MM.1S (cell line): ENCODE measurements around the gene F7.

ENCODE experiments used
- DNase-seq: peaks from one replicate; pipeline ENCODE4 v3.0.0-alpha.2; 2015
- H2AFZ ChIP-seq: fragments of 300-600 bp; sonication (generic); 2 replicates; pipeline ENCODE4 v1.6.0; 2016; ENCODE audit warnings: antibody characterized with exemption, low read length
- H3F3A ChIP-seq: fragments of 300-600 bp; sonication (generic); 2 replicates; pipeline ENCODE4 v1.6.1; 2016; ENCODE audit warnings: mild to moderate bottlenecking, antibody characterized with exemption, low read length, moderate library complexity, mixed read lengths; ENCODE audit not compliant: insufficient read depth
- H3K27ac ChIP-seq: fragments of 300-600 bp; sonication (generic); 2 replicates; pipeline ENCODE4 v1.5.1; 2016; ENCODE audit warnings: mild to moderate bottlenecking, low read length
- H3K27me3 ChIP-seq: fragments of 300-600 bp; sonication (generic); replicated peaks from 2 replicates; pipeline ENCODE4 v1.6.0; 2016; ENCODE audit warnings: low read length; ENCODE audit not compliant: insufficient read depth
- H3K36me3 ChIP-seq: fragments of 300-600 bp; sonication (generic); replicated peaks from 2 replicates; pipeline ENCODE4 v1.6.1; 2016; ENCODE audit warnings: mild to moderate bottlenecking, low read length, mixed read lengths; ENCODE audit not compliant: insufficient read depth
- H3K4me1 ChIP-seq: fragments of 300-600 bp; sonication (generic); 2 replicates; pipeline ENCODE4 v1.6.1; 2016; ENCODE audit warnings: low read length, mixed read lengths
- H3K4me2 ChIP-seq: fragments of 300-600 bp; sonication (generic); 2 replicates; pipeline ENCODE4 v1.6.0; 2016; ENCODE audit warnings: low read depth, low read length
- H3K4me3 ChIP-seq: fragments of 300-600 bp; sonication (generic); 2 replicates; pipeline ENCODE4 v1.5.1; 2016; ENCODE audit warnings: low read length, mixed read lengths
- H3K79me2 ChIP-seq: fragments of 300-600 bp; sonication (generic); 2 replicates; pipeline ENCODE4 v1.6.1; 2016; ENCODE audit warnings: mixed run types, low read length, mixed read lengths
- H3K9ac ChIP-seq: fragments of 300-600 bp; sonication (generic); 2 replicates; pipeline ENCODE4 v1.6.1; 2016; ENCODE audit warnings: low read length, mixed read lengths
- H3K9me2 ChIP-seq: fragments of 300-600 bp; sonication (generic); replicated peaks from 2 replicates; pipeline ENCODE4 v1.6.1; 2016; ENCODE audit warnings: mild to moderate bottlenecking, low read length, mixed read lengths; ENCODE audit not compliant: insufficient read depth
- H3K9me3 ChIP-seq: fragments of 300-600 bp; sonication (generic); replicated peaks from 2 replicates; pipeline ENCODE4 v1.6.1; 2016; ENCODE audit warnings: mild to moderate bottlenecking, low read length, mixed read lengths; ENCODE audit not compliant: insufficient read depth
- H4K20me1 ChIP-seq: fragments of 300-600 bp; sonication (generic); 2 replicates; pipeline ENCODE4 v1.6.1; 2016; ENCODE audit warnings: mild to moderate bottlenecking, low read length, moderate library complexity, mixed read lengths; ENCODE audit not compliant: insufficient read depth
- EZH2 ChIP-seq: fragments of 300-600 bp; sonication (generic); optimal IDR thresholded peaks from 2 replicates; pipeline ENCODE3; 2017; ENCODE audit warnings: low read depth, mild to moderate bottlenecking, antibody characterized with exemption, low read length, mixed read lengths
- EZH2phosphoT487 ChIP-seq: fragments of 300-600 bp; sonication (generic); IDR thresholded peaks from 2 replicates; pipeline ENCODE4 v1.6.1; 2018; ENCODE audit warnings: antibody characterized with exemption, low read length
- TF ChIP-seq, protein P1 (sequence below): fragments of 300-600 bp; sonication (generic); IDR thresholded peaks from 2 replicates; pipeline ENCODE4 v1.5.1; 2016; ENCODE audit warnings: antibody characterized with exemption, low read length, mixed read lengths

Gene F7

DNA sequence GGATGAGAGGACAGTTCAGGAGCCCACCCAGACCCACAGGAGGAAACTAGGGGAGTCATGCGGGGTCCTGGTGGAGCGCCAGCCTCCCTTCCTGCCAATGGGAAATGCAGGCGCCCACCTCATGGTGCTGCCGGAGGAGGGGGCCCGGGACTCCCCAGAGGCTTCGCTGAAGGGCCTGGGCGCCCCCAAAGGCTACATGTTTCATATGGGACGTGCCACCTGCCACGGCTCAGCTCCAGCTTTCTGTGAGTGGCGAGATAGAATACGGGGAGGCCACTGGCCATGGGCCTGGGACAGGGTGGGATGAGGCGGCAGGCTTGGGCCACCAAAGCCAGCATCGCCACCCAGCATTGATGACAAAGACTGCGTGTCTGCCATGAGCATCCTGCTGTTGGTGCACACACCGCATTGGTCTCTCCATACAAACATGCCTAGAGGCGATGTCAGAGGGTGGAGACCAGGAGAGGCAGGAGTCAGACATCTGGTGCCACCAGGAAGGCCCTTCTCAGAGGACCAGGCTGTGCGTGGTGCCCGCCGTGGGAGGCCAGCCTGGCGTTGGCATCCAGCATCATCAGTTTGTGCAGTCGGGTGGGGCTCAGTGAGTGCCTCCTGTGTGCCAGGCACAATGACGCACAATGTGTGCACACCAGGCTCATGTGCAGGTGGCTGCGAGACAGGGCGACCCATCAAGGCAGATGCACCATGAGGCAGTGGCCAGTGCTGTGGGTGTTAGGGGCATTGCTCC is 15.8 kb downstream of the F7 start:
- H3K79me2 ChIP-seq: no peaks in the 10 kb centered on the region
- H2AFZ ChIP-seq: no peak overlapping the region
- H3F3A ChIP-seq: no peaks in the 10 kb centered on the region
- H3K27ac ChIP-seq: no peak overlapping the region
- H3K36me3 ChIP-seq: no peaks in the 10 kb centered on the region
- no peak overlapping the region for H3K4me3 ChIP-seq
- H3K9me3 ChIP-seq: no peaks in the 10 kb centered on the region
- no peaks in the 10 kb centered on the region for H3K4me1 ChIP-seq
- no peak for DNase-seq
- no peak overlapping the region for H3K4me2 ChIP-seq
- TF ChIP-seq, protein P1, sequence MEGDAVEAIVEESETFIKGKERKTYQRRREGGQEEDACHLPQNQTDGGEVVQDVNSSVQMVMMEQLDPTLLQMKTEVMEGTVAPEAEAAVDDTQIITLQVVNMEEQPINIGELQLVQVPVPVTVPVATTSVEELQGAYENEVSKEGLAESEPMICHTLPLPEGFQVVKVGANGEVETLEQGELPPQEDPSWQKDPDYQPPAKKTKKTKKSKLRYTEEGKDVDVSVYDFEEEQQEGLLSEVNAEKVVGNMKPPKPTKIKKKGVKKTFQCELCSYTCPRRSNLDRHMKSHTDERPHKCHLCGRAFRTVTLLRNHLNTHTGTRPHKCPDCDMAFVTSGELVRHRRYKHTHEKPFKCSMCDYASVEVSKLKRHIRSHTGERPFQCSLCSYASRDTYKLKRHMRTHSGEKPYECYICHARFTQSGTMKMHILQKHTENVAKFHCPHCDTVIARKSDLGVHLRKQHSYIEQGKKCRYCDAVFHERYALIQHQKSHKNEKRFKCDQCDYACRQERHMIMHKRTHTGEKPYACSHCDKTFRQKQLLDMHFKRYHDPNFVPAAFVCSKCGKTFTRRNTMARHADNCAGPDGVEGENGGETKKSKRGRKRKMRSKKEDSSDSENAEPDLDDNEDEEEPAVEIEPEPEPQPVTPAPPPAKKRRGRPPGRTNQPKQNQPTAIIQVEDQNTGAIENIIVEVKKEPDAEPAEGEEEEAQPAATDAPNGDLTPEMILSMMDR: no peak
- no peak overlapping the region for H3K9ac ChIP-seq
- H3K27me3 ChIP-seq: peaks cover 100% of the 10 kb centered on the region
- H3K9me2 ChIP-seq: no peaks in the 10 kb centered on the region
- no peaks in the 10 kb centered on the region for H4K20me1 ChIP-seq

DNA sequence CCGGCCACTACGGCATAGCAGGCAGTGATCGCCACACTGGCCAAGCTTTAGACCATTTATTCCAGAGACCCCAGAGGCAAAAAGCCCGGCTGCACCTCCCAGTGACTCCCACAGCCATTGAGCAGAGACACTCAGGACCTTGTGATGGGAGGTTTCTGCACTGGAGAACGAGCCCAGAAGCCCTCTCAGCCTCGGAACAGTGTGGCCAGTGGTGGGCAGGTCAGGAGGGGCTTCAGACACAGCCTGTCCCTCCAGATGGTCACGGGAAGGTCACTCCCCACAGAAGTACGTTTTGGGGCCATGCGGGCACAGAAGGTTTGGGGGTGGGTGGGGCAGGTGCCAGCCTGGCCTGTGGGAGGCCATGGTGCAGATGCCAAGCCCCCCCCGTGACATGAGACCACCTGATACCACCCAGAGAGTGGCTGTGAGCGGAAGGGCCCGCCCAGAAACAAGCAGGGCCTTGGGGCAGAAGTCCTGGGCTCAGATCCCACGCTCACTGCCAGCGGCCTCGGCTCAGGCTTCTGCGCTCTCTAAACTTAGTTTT is 16.4 kb downstream of the F7 start:
- DNase-seq: no peak
- Histone ChIP-seq H3K4me3 (no peak overlapping the region), H3K9me3 (no peaks in the 10 kb centered on the region), H3K4me2 (no peak overlapping the region), H3F3A (no peaks in the 10 kb centered on the region), H3K4me1 (no peaks in the 10 kb centered on the region), H3K9ac (no peak overlapping the region), H3K36me3 (no peaks in the 10 kb centered on the region), H3K27ac (no peak overlapping the region), H3K79me2 (no peaks in the 10 kb centered on the region), H2AFZ (no peak overlapping the region), H3K27me3 (peaks cover 100% of the 10 kb centered on the region), H4K20me1 (no peaks in the 10 kb centered on the region), H3K9me2 (no peaks in the 10 kb centered on the region)
- TF ChIP-seq EZH2: no peak
- TF ChIP-seq, protein P1: no peak
- TF ChIP-seq EZH2phosphoT487: no peak

DNA sequence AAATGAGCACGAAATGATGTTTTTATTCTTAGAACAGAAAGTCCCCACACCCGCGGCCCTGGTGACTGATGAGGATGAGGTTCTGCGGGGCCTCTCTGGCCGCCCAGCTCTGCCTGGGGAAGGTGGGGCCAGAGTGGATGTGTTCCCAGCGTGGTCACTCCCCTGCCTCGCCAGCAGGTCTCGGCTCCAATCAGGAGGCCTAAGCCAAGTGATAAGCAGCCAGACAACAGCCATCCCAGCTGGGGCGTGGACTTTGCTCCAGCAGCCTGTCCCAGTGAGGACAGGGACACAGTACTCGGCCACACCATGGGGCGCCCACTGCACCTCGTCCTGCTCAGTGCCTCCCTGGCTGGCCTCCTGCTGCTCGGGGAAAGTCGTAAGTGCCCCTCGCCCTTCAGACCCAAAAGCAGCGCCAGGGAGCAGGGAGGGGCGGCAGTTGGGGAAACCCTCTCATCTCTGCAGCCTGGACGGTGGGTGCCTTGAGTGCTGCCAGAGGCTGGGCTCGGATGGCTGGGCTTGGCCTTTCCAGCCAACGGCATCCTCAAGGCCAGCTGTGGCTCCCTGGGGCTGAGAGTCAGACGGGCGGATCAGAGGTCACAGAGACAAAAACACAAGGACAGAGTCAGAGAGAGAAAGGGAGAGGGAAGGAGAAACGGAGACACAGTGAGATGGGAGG is 17.1 kb downstream of the F7 start, which contains the start of gene F10:
Gene F10, plus strand, starts transcription at position 250 of the 676 bp plus-strand sequence. Its CDS starts 57 bp downstream, at position 307.
- Histone ChIP-seq H2AFZ (no peak within 1 kb of the TSS), H3K9me2 (no peaks in the 10 kb centered on the region), H3K36me3 (no peaks in the 10 kb centered on the region), H3K9ac (no peak within 1 kb of the TSS), H3K4me1 (no peaks in the 10 kb centered on the region), H3F3A (no peaks in the 10 kb centered on the region), H4K20me1 (no peaks in the 10 kb centered on the region), H3K9me3 (no peaks in the 10 kb centered on the region), H3K27me3 (peaks cover 100% of the 10 kb centered on the region), H3K4me3 (no peak within 1 kb of the TSS), H3K4me2 (no peak within 1 kb of the TSS), H3K27ac (no peak within 1 kb of the TSS), H3K79me2 (no peaks in the 10 kb centered on the region)
- TF ChIP-seq, protein P1: no peak
- TF ChIP-seq EZH2 (no peak), EZH2phosphoT487 (no peak)
- no peak for DNase-seq
